Activated CD4-positive, alpha-beta T cell treated with anti-CD3 and anti-CD28 coated beads, Interleukin-2, amount 50 U/mL, for 4 hours (primary cell): Measurements from ENCODE around the gene U2AF1.
"Not testable (repeated sequence)": the region's sequence is repeated elsewhere in the genome, so short reads cannot be mapped to it uniquely, and the experiment has no call there.

Experiments
- DNase-seq, 2 experiments: peaks; one replicate each; pipeline ENCODE4 v3.0.0-alpha.2; 2020

The U2AF1 gene, protein sequence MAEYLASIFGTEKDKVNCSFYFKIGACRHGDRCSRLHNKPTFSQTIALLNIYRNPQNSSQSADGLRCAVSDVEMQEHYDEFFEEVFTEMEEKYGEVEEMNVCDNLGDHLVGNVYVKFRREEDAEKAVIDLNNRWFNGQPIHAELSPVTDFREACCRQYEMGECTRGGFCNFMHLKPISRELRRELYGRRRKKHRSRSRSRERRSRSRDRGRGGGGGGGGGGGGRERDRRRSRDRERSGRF

DNA sequence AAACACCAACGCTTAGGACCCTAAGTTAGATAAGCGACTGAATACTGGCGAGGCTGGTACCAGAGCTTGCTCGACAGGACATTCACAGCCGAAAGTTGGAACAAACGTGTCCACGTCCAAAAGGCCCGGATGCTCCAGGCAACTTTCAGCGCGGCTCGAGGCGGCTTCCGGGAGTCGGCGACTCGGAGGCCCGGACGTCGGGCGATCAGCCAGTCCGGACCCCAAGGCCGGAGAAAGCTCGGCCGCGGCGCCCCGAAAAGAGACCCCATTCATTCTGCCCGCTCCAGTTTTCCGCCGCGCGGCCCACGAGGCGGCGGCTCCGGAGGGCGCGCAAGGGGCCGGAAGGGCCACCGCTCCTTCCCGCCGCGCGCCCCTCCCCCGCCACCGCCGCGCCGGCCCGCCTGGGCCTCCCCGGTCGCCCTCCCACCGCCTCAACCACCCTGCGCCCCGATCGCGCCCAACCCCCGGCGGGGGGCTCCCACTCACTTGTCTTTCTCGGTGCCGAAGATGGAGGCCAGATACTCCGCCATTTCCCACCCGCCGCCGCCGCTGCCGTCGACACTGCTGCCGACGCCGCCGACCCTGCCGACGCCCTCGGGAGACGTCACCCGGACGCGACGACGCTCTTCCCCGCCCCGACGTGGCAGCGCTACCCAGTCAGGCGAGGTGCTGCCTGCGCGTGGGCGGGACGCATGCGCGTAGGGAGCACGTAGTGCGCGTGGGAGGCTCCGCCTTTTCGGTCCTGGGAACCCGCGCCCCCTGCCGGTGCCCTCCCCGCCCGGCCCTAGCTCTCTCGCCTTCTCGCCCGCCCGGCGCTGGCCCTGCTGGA lies at the start of gene U2AF1:
U2AF1 (minus strand) TSS at position 606 of the 829 bp plus-strand sequence; CDS start at position 530, 76 bp downstream.
- peak; percentile 43 to 55 for DNase-seq

DNA sequence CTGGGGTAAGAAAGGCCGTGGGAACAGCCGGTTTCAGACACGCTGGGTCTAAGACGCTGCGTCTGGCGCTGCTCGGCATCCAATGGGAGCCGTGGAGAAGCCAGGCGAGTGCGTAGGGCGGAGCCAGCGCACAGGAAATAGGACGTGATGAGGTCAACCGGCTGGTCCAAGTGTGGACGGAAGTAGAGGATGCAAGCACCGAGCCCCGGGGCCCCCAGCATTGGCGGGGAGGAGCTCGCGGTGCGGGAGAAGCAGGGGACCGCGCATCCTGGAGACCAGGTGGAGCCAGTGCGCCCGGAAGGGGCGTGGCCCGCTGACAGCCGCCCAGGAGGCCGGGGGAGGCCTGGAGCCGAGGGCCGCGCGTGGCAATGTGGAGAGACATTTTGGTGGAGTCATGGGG lies 46.2 kb upstream of the U2AF1 start:
- DNase-seq: not testable (repeated sequence)

GRCh38 chr21:43149344-43149743 lies 42.0 kb upstream of the U2AF1 start:
- not testable (repeated sequence) for DNase-seq

DNA sequence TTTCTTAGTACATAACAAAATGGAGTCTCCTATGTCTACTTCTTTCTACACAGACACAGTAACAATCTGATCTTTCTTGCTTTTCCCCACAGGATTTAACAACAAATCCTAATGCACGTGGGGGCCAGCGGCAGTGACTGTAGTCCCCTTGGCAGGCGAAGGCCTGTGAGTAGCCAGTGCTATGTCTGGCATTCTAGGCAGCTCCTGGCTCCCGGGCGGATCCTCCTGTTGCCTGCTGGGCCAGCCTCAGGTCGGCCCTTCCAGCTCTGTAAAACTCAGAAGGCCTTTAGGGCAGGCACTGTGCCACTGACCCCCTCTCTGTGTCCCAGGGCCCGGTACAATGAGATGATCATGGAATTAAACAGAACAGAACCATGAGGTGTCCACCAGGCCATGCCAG lies 40.6 kb upstream of the U2AF1 start:
- DNase-seq: not testable (repeated sequence)

GRCh38 chr21:43146637-43147036 lies 39.3 kb upstream of the U2AF1 start:
- DNase-seq: not testable (repeated sequence)

GRCh38 chr21:43141407-43141806 lies 34.0 kb upstream of the U2AF1 start:
- DNase-seq: not testable (repeated sequence)

DNA sequence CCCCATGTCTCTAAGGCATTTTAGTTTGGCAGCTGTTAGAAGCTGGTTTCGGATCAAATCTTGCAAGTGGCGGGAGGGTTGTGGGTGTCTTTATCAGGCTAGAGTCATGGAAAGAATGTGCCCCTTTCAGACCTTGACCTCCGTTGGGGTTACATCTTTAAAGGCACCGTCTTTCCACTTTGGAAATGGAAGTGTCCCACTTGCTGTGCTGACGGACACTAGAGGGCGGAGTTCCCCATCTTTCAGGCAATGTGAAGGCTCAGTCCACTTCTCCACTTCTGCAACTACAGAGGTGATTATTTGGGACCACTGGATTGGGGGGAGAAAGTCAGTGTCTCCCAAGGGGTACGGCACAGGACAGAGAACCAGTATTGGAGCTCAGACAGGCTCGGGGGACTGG lies 31.6 kb upstream of the U2AF1 start:
- DNase-seq: not testable (repeated sequence)

DNA sequence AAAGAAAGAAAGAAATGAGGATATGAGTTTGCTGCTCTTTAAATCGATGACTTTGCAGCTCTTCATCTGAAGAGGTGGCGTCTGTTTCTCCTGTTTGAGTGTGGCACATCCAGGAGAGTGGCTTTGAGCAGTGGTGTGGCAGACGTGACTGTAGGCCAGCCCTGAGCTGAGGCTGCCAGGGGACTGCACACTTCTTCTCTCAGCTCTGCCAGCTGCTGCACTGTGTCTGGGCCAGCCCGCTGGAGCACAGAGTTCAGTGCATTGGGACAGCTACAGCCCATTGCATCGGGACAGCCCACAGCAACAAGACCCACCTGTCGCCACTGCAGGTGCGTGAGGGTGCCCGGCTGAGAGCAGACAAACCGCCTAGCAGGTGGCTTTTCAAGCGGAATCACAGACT lies 27.1 kb upstream of the U2AF1 start:
- not testable (repeated sequence) for DNase-seq

DNA sequence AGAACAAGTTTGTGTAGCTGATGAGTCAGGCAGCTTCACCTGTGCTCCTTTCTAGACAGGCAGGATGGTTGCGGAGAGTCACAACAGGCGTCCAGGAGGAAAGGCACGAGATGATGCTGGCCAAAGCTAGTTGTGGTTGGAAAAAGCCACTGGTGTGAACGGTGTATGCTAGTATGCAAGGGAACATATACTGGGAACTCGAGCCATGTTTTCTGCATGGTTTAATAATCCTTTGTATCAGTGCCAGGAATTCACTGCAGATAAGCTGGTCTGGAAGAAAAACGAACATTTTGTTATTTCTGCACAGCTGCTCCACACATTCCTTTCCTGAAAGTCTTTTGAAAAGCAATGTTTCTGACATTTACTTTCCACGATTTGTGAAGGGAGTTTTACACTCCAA lies 22.7 kb upstream of the U2AF1 start:
- DNase-seq: not testable (repeated sequence)

GRCh38 chr21:43115956-43116355 lies 8.6 kb upstream of the U2AF1 start:
- not testable (repeated sequence) for DNase-seq

- DNase-seq: not testable (repeated sequence)
Measured at GRCh38 chr21:43114483-43114882, 7.1 kb upstream of the U2AF1 start.

DNA sequence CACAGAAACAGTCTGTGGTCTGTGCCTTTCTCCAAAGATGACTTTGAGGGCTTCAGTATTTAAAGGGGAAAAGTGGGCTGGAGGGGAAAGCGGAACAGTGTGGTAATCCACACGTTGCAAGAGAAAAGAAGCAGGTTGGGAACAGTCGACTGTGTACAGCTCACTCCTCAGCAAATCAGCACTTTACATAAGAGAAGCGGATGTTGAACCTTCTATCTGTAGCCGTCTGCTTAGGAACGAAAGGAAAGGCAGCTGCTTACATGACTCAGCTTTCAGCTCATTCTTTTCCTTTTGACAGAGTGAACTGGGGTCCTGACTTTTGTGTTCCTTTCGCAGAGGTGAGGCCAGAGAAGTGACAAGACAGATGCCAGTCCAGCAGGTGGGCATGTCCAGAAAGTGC lies 1.6 kb upstream of the U2AF1 start:
- not testable (repeated sequence) for DNase-seq

GRCh38 chr21:43108177-43108576 lies 807 bp upstream of the U2AF1 start:
- not testable (repeated sequence) for DNase-seq

DNA sequence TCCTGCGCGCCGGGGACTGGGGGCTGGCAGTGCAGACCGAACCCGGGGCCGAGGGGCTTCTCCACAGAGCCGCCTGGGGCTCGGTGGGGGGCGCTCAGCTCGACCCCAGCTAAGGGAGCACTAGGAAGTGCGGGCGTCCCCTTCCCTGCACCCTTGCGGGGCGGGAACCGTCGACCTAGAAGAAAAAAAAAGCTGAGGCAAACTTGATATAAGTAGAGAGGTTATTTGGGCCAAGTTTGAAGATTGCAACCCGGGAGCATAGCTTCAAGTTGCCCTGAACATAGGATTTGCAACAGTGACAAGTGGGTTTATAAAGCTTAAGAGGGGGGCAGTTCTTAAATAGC lies 396 bp upstream of the U2AF1 start:
- not testable (repeated sequence) for DNase-seq

- not testable (repeated sequence) for DNase-seq
Measured at GRCh38 chr21:43104642-43105041, 2.7 kb downstream of the U2AF1 start.

DNA sequence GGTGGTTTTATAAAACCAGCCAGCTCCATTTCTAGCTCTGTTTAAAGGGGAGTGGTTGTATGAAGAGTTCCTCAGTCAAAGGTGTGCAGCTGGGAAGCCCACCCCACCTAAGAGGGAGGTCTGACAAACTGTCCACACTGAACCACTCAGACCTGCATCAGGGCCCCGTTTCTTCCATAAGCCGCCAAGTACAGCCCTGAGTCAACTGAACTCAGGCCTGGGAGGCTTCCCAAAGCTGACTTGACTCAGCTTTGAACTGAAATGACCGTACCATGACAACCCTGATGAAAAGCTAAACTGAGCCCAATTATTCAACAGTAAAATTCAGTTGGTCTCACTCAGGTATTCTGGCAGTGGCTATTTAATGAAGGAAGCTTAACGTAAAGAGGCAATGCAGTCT lies 5.1 kb downstream of the U2AF1 start:
- DNase-seq: not testable (repeated sequence)

DNA sequence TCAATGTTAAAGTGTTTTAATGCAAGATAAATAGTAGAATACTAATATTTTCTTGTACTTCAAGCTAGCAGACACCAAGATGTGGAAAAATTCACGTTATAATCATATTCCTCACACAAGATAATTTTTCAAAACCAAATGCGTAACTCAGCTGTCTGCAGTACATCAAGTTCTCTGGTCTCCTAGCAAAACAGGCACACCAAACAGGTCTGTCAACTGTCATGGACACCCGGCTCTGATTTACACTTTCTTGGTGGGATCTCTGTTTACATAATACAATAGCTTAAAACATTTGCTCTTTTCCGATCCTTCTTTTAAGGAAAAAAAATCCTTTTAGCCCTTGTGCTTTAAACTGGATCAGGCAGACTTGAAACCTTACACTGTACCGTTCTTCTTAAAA lies 5.7 kb downstream of the U2AF1 start:
- DNase-seq: not testable (repeated sequence)

- DNase-seq: not testable (repeated sequence)
Measured at GRCh38 chr21:43101000-43101399, 6.4 kb downstream of the U2AF1 start.

GRCh38 chr21:43091979-43092614 lies 15.3 kb downstream of the U2AF1 start:
- DNase-seq: not testable (repeated sequence)

- DNase-seq: not testable (repeated sequence)
Measured at GRCh38 chr21:43090947-43091346, 16.4 kb downstream of the U2AF1 start.

GRCh38 chr21:43089463-43089862 lies 17.9 kb downstream of the U2AF1 start:
- not testable (repeated sequence) for DNase-seq

GRCh38 chr21:43082587-43083300 lies 24.6 kb downstream of the U2AF1 start:
- not testable (repeated sequence) for DNase-seq

GRCh38 chr21:43076643-43077042 lies 30.7 kb downstream of the U2AF1 start:
- not testable (repeated sequence) for DNase-seq
